ENCODE results near the gene SLC39A11.

DNA sequence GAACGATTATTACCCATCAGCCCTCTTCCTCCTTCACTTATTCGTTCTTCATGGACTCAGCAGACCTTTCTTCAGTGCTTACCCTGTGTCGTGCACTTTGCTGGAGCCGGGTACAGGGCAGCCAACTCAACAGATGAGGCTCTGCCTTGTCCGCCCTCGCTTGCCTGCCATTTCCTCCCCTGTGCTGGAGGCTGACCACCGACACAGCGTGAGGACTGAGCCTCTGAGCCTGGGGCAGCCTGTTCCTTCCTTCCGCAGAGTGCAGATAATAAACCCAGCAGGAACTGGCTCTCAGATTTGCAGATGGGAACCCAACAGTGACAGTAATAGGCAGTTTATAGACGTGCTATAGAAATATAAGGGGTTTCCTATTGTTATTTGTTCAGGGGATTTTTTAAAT lies 7.0 kb upstream of the SLC39A11 start:
- TF ChIP-seq, protein P1, sequence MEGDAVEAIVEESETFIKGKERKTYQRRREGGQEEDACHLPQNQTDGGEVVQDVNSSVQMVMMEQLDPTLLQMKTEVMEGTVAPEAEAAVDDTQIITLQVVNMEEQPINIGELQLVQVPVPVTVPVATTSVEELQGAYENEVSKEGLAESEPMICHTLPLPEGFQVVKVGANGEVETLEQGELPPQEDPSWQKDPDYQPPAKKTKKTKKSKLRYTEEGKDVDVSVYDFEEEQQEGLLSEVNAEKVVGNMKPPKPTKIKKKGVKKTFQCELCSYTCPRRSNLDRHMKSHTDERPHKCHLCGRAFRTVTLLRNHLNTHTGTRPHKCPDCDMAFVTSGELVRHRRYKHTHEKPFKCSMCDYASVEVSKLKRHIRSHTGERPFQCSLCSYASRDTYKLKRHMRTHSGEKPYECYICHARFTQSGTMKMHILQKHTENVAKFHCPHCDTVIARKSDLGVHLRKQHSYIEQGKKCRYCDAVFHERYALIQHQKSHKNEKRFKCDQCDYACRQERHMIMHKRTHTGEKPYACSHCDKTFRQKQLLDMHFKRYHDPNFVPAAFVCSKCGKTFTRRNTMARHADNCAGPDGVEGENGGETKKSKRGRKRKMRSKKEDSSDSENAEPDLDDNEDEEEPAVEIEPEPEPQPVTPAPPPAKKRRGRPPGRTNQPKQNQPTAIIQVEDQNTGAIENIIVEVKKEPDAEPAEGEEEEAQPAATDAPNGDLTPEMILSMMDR (IDR thresholded peaks at IDR 0.05; ENCODE audit: insufficient read depth, low read depth, low read length), result no peak
- no peak for TF ChIP-seq EZH2 (IDR thresholded peaks at IDR 0.05; ENCODE audit: insufficient read depth, low read length)

Measured in astrocyte (in vitro differentiated cells and primary cell).